ENCODE results near the gene RTP4. TPM values are rescaled to one million over a fixed set of nuclear protein-coding genes. Genes with fewer than 3 reads are reported as not detected.

Gene RTP4
- total and polyA plus RNA-seq, 2 of the 8 experiments (the other 6 are each of a cell fraction or from before 2014, with no cell fraction given), result not detected

DNA sequence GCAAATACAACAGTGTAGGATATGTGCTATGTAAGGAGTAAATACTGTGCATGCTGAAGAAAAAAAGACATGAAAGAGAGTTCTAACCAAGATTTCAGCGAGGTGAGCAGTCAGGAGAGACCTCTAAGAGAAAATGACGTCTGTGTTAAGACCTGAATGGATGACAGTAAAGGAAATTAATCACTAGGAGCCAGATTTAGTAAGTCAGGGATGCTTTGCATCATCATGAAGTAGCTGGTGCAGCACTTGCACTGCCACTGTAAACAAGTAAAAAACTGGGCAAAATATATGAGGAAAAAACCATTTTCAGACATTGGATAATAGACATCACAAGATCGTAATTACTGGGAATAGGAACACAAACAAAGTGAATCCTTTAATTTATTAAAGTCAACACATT, 32.6 kb downstream of the RTP4 start:
- no peak overlapping the region for H4K8ac ChIP-seq (ENCODE audit: extremely low read depth, insufficient read depth, low read length)
- no peak overlapping the region for H4K91ac ChIP-seq (replicated peaks; ENCODE audit: insufficient read length, low read length)
- no peak for DNase-seq (ENCODE audit: low read depth in 1 of 2, low spot score in 2 of 2)
- no peak overlapping the region for H2BK20ac ChIP-seq (ENCODE audit: low read length)
- no peak overlapping the region for H3K9ac ChIP-seq (replicated peaks in 1 of 4; ENCODE audit: extremely low read depth in 1 of 4, low read depth in 3 of 4, low read length in 3 of 4)
- FAIRE-seq, result no peak
- H3K27ac ChIP-seq (ENCODE audit: low read depth, low read length), result no peak overlapping the region
- no peaks in the 10 kb centered on the region for H3K79me1 ChIP-seq (ENCODE audit: low read depth, low read length)
- no peak overlapping the region for H3K4me3 ChIP-seq (ENCODE audit: extremely low read depth in 1 of 4, insufficient read depth in 2 of 4, low read depth in 3 of 4, low read length in 4 of 4)
- WGBS, 2 experiments (ENCODE audit: extremely low coverage in 1 of 2, insufficient coverage in 1 of 2, insufficient read length in 1 of 2, insufficient replicate concordance in 2 of 2, low coverage in 1 of 2, low lambda C conversion rate in 2 of 2, missing lambda C conversion rate in 1 of 2), result 86% methylated on average over 3 of the region's 3 CpGs; no CpG with 5 or more reads in 1 of the 2 experiments
- H3K4me2 ChIP-seq (ENCODE audit: insufficient read depth in 1 of 2, low read depth in 2 of 2, low read length in 2 of 2), result no peak overlapping the region
- POLR2A ChIA-PET (ENCODE audit: partially characterized antibody), result no interaction called here
- H3K23ac ChIP-seq (ENCODE audit: insufficient read length), result no peak overlapping the region
- H3K27me3 ChIP-seq (replicated peaks in 1 of 4; ENCODE audit: control insufficient read depth in 3 of 4, extremely low read depth in 1 of 4, insufficient read depth in 3 of 4, low read length in 3 of 4), result no peaks in the 10 kb centered on the region
- CTCF ChIA-PET (ENCODE audit: partially characterized antibody), result interaction anchor here (2.8 kb wide), 1 partner anchor 81 kb away, joined by 13 read pairs; no protein-coding TSS in a partner anchor
- no peaks in the 10 kb centered on the region for H3K36me3 ChIP-seq (ENCODE audit: control insufficient read depth in 2 of 4, insufficient read depth in 4 of 4, low read length in 3 of 4)
- no peaks in the 10 kb centered on the region for H3K9me3 ChIP-seq (ENCODE audit: insufficient read depth in 2 of 2, low read depth in 1 of 2, low read length in 1 of 2)
- H4K20me1 ChIP-seq (replicated peaks in 1 of 2; ENCODE audit: control insufficient read depth in 1 of 2, insufficient read depth in 2 of 2, low read length in 2 of 2), result no peaks in the 10 kb centered on the region
- no peak overlapping the region for H2BK12ac ChIP-seq (ENCODE audit: low read depth, low read length)
- H2BK5ac ChIP-seq (ENCODE audit: low read depth, low read length), result no peak overlapping the region
- H2AK5ac ChIP-seq (ENCODE audit: low read depth, low read length), result no peak overlapping the region
- no peak overlapping the region for H2BK15ac ChIP-seq (ENCODE audit: low read length)
- no peak overlapping the region for H3K4ac ChIP-seq (replicated peaks; ENCODE audit: insufficient read length, low read depth, low read length)
- H3K14ac ChIP-seq (ENCODE audit: insufficient read length), result no peak overlapping the region
- H2AFZ ChIP-seq (ENCODE audit: low read length), result no peak overlapping the region
- H3K18ac ChIP-seq (ENCODE audit: extremely low read depth, low read length), result no peak overlapping the region
- TF ChIP-seq CBX8 (IDR thresholded peaks at IDR 0.05; ENCODE audit: borderline replicate concordance, low read depth, low read length) (no peak), RBBP5 (IDR thresholded peaks at IDR 0.05; ENCODE audit: borderline replicate concordance, low read depth, low read length) (no peak), CTBP2 (IDR thresholded peaks at IDR 0.05; ENCODE audit: borderline replicate concordance, insufficient read depth, insufficient read length, low read length) (no peak), TEAD4 (IDR thresholded peaks at IDR 0.05; ENCODE audit: low read depth, low read length) (no peak), BACH1 (IDR thresholded peaks at IDR 0.05; ENCODE audit: low read length) (no peak), CHD1 (IDR thresholded peaks at IDR 0.05; ENCODE audit: low read depth, low read length) (no peak), CBX5 (IDR thresholded peaks at IDR 0.05; ENCODE audit: low read depth, low read length) (no peak), JUN (IDR thresholded peaks at IDR 0.05; ENCODE audit: low read depth, low read length) (no peak)
- TF ChIP-seq, protein P1, sequence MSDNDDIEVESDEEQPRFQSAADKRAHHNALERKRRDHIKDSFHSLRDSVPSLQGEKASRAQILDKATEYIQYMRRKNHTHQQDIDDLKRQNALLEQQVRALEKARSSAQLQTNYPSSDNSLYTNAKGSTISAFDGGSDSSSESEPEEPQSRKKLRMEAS (IDR thresholded peaks at IDR 0.05), result no peak
- no peaks in the 10 kb centered on the region for H3K79me2 ChIP-seq (ENCODE audit: control insufficient read depth in 1 of 2, insufficient read depth in 2 of 2, low read length in 2 of 2)
- H4K5ac ChIP-seq (ENCODE audit: insufficient read length, low read depth, low read length), result no peak overlapping the region
- H2BK120ac ChIP-seq (replicated peaks; ENCODE audit: low read depth, low read length), result no peak overlapping the region
- no peak overlapping the region for H3K56ac ChIP-seq (replicated peaks; ENCODE audit: insufficient read length, low read depth, low read length)
- no peaks in the 10 kb centered on the region for H3K4me1 ChIP-seq (replicated peaks in 1 of 4; ENCODE audit: control insufficient read depth in 3 of 4, insufficient read depth in 4 of 4, low read length in 3 of 4)
- H3K23me2 ChIP-seq (ENCODE audit: low read depth, low read length), result no peaks in the 10 kb centered on the region
